OCI-LY1 (cell line): ENCODE results near the gene TEDC2.
A peak's percentile ranks its signal among the peaks of the same experiment; 100 is the strongest.
"Not testable (repeated sequence)": the region's sequence is repeated elsewhere in the genome, so short reads cannot be mapped to it uniquely, and the experiment has no call there.

Experiments used
- H2AFZ ChIP-seq: fragments of 200-600 bp; sonication (generic), shearing (Covaris generic); 2 replicates; pipeline ENCODE4 v1.6.0; 2014; ENCODE audit warnings: antibody characterized with exemption, mild to moderate bottlenecking, low read length
- H3F3A ChIP-seq: fragments of 200-600 bp; sonication (generic), shearing (Covaris generic); 2 replicates; pipeline ENCODE4 v1.6.0; 2014; ENCODE audit warnings: mild to moderate bottlenecking, antibody characterized with exemption, low read length, moderate library complexity; ENCODE audit not compliant: insufficient read depth
- H3K27ac ChIP-seq: fragments of 200-600 bp; sonication (generic); 2 replicates; pipeline ENCODE4 v1.5.1; 2014; ENCODE audit warnings: low read length, mixed run types, mild to moderate bottlenecking, low read depth; ENCODE audit not compliant: poor library complexity, severe bottlenecking
- H3K27me3 ChIP-seq: fragments of 200-600 bp; sonication (generic); 2 replicates; pipeline ENCODE4 v1.6.0; 2014; ENCODE audit warnings: antibody characterized with exemption, mild to moderate bottlenecking, low read length, moderate library complexity; ENCODE audit not compliant: insufficient read depth
- H3K36me3 ChIP-seq: fragments of 200-600 bp; sonication (generic); 2 replicates; pipeline ENCODE4 v1.6.1; 2014; ENCODE audit warnings: mild to moderate bottlenecking, antibody characterized with exemption, low read length, moderate library complexity, mixed read lengths; ENCODE audit not compliant: insufficient read depth
- H3K4me1 ChIP-seq: fragments of 200-600 bp; sonication (generic); 2 replicates; pipeline ENCODE4 v1.5.1; 2014; ENCODE audit warnings: mild to moderate bottlenecking, low read length, moderate library complexity; ENCODE audit not compliant: insufficient read depth, severe bottlenecking
- H3K4me2 ChIP-seq: fragments of 200-600 bp; sonication (generic), shearing (Covaris generic); 2 replicates; pipeline ENCODE4 v1.6.1; 2014; ENCODE audit warnings: low read length
- H3K4me3 ChIP-seq: fragments of 200-600 bp; sonication (generic); 2 replicates; pipeline ENCODE4 v1.5.1; 2014; ENCODE audit warnings: low read length, low read depth, mild to moderate bottlenecking, mixed read lengths; ENCODE audit not compliant: poor library complexity, severe bottlenecking
- H3K79me2 ChIP-seq: fragments of 200-600 bp; shearing (Covaris generic); 2 replicates; pipeline ENCODE4 v1.6.1; 2016; ENCODE audit warnings: mixed run types, low read length, mixed read lengths; ENCODE audit not compliant: insufficient read depth
- H3K9ac ChIP-seq: fragments of 200-600 bp; sonication (generic), shearing (Covaris generic); 2 replicates; pipeline ENCODE4 v1.6.1; 2014; ENCODE audit warnings: mild to moderate bottlenecking, low read length, mixed read lengths
- H3K9me2 ChIP-seq: fragments of 200-600 bp; sonication (generic), shearing (Covaris generic); 2 replicates; pipeline ENCODE4 v1.6.1; 2014; ENCODE audit warnings: low read depth, mild to moderate bottlenecking, low read length, mixed read lengths
- H3K9me3 ChIP-seq: fragments of 200-600 bp; shearing (Covaris generic); 2 replicates; pipeline ENCODE4 v1.6.1; 2014; ENCODE audit warnings: low read length, mixed read lengths
- H4K20me1 ChIP-seq: fragments of 200-600 bp; sonication (generic), shearing (Covaris generic); 2 replicates; pipeline ENCODE4 v1.6.0; 2016; ENCODE audit warnings: mild to moderate bottlenecking, low read length; ENCODE audit not compliant: insufficient read depth
- EZH2 ChIP-seq: fragments of 200-600 bp; sonication (generic), shearing (Covaris generic); IDR thresholded peaks from 2 replicates; pipeline ENCODE4 v1.8.0; 2017; ENCODE audit warnings: borderline replicate concordance, mixed run types, mild to moderate bottlenecking, antibody characterized with exemption, low read length, moderate library complexity, mixed read lengths
- TF ChIP-seq, protein P1 (sequence below): fragments of 200-600 bp; sonication (generic), shearing (Covaris generic); IDR thresholded peaks from 2 replicates; pipeline ENCODE4 v1.5.1; 2017; ENCODE audit warnings: mild to moderate bottlenecking, antibody characterized with exemption, low read length, moderate library complexity, mixed read lengths

The TEDC2 gene

DNA sequence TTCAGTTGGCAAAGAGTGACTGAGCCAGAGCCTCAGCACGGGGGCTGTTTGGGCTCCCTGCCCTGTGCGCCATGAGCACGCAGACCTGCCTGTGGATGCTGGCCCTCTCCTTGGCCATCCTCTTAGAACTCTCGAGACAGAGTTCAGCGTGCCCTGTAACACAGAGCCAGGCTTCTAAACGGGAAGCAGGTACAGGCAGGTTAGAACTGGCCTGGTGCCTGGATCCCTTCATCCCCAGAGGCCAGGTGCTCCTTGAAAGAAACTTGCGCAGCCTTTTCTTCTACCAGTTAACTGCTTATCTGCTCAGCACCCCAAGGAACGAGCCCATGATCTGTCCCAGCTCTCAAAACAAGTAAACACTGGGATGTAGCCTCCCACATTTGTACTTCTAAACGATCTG lies 23.8 kb upstream of the TEDC2 start:
- Histone ChIP-seq H3K9me3 (no peaks in the 10 kb centered on the region), H3K9me2 (no peaks in the 10 kb centered on the region), H3K79me2 (peaks cover 1% of the 10 kb centered on the region), H3K27ac (no peak overlapping the region), H3K4me1 (peaks cover 3% of the 10 kb centered on the region), H3K4me3 (no peak overlapping the region), H3K27me3 (no peaks in the 10 kb centered on the region), H3F3A (no peaks in the 10 kb centered on the region), H3K36me3 (peaks cover 89% of the 10 kb centered on the region), H3K9ac (no peak overlapping the region), H4K20me1 (no peaks in the 10 kb centered on the region), H2AFZ (no peak overlapping the region), H3K4me2 (no peak overlapping the region)
- TF ChIP-seq, protein P1, sequence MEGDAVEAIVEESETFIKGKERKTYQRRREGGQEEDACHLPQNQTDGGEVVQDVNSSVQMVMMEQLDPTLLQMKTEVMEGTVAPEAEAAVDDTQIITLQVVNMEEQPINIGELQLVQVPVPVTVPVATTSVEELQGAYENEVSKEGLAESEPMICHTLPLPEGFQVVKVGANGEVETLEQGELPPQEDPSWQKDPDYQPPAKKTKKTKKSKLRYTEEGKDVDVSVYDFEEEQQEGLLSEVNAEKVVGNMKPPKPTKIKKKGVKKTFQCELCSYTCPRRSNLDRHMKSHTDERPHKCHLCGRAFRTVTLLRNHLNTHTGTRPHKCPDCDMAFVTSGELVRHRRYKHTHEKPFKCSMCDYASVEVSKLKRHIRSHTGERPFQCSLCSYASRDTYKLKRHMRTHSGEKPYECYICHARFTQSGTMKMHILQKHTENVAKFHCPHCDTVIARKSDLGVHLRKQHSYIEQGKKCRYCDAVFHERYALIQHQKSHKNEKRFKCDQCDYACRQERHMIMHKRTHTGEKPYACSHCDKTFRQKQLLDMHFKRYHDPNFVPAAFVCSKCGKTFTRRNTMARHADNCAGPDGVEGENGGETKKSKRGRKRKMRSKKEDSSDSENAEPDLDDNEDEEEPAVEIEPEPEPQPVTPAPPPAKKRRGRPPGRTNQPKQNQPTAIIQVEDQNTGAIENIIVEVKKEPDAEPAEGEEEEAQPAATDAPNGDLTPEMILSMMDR: no peak
- no peak for TF ChIP-seq EZH2

DNA sequence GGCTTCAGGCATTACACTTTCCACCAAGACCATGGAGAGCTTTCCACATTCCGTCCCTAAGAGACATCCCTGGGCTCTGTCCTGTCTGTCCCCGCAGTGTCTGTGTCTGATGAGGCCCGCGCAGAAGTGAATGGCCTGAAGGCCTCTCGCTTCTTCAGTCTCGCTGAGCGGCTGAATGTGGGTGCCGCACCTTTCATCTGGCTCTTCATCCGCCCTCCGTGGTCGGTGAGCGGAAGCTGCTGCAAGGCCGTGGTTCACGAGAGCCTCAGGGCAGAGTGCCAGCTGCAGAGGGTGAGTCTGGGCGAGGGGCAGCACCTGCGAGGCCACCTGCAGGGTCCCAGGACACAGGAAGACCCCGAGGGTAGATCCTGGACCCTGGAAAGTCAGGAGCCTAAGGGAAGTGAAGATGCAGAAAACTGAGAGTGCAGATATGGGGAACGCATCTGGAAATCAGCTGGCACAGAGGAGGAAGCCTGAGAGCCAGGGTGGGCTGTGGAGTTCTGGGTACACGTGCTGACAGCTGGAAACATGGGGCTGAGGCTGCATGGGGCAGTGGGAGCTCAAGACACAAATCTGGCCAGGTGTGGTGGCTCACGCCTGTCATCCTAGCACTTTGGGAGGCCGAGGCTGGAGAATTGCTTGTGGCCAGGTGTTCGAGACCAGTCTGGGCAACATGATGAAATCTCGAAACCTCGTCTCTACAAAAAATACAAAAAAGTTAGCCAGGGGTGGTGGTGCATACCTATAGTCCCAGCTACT lies 22.7 kb upstream of the TEDC2 start:
- TF ChIP-seq, protein P1: no peak
- Histone ChIP-seq H3F3A (no peaks in the 10 kb centered on the region), H3K4me1 (no peaks in the 10 kb centered on the region), H3K4me3 (no peak overlapping the region), H3K79me2 (no peaks in the 10 kb centered on the region), H3K27me3 (no peaks in the 10 kb centered on the region), H3K9ac (no peak overlapping the region), H3K9me3 (no peaks in the 10 kb centered on the region), H3K27ac (no peak overlapping the region), H4K20me1 (no peaks in the 10 kb centered on the region), H3K9me2 (no peaks in the 10 kb centered on the region), H2AFZ (no peak overlapping the region), H3K4me2 (no peak overlapping the region), H3K36me3 (peaks cover 83% of the 10 kb centered on the region)

DNA sequence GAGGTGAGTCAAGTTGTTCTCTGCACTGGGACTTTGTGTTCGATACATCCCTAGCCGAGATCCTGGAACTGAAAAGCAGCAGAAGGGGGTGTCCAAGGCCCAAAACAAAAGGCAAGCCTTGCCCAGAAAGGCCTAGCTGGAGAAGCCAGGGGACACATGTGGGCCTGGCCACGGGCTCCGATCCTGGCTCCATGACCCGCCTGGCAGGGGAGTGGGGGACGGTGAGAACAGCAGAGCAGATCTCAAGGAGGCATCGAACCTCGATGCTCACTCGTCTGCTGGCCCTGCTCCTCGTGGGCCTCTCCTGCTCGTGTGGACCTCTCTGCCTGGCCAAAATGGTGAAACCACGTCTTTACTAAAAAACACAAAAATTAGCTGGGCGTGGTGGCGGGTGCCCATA lies 21.8 kb upstream of the TEDC2 start:
- no peak for TF ChIP-seq EZH2
- no peak overlapping the region for H3K4me2 ChIP-seq
- no peak overlapping the region for H3K9ac ChIP-seq
- no peaks in the 10 kb centered on the region for H3F3A ChIP-seq
- no peak overlapping the region for H3K4me3 ChIP-seq
- no peaks in the 10 kb centered on the region for H3K79me2 ChIP-seq
- H3K27ac ChIP-seq: no peak overlapping the region
- peaks cover 75% of the 10 kb centered on the region for H3K36me3 ChIP-seq
- H4K20me1 ChIP-seq: no peaks in the 10 kb centered on the region
- no peak overlapping the region for H2AFZ ChIP-seq
- H3K9me3 ChIP-seq: no peaks in the 10 kb centered on the region
- H3K4me1 ChIP-seq: no peaks in the 10 kb centered on the region
- H3K27me3 ChIP-seq: no peaks in the 10 kb centered on the region
- H3K9me2 ChIP-seq: no peaks in the 10 kb centered on the region

DNA sequence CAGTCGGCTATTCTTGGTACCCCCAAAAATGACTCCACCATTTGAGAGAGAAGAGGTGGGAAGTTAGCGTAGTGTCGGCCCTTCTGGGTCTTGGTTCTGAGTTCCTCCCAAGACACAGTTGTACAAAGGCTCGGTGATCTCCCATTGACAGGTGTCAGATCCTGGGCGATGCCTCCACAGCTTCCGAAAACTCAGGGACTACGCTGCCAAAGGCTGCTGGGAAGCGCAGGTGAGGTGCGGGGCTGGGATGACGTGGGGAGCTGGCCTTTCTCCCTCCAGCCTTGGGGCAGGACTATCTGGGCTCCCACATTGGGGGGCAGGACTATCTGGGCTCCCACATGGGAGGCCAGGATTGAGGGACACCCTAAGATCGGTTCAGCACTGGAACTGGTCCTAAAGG lies 20.3 kb upstream of the TEDC2 start:
- Histone ChIP-seq H3F3A (no peaks in the 10 kb centered on the region), H3K9me3 (no peaks in the 10 kb centered on the region), H3K9ac (no peak overlapping the region), H3K4me1 (no peaks in the 10 kb centered on the region), H3K27me3 (no peaks in the 10 kb centered on the region), H3K9me2 (no peaks in the 10 kb centered on the region), H3K79me2 (no peaks in the 10 kb centered on the region), H3K27ac (peak overlapping the region; percentile 37), H3K36me3 (peaks cover 77% of the 10 kb centered on the region), H3K4me3 (no peak overlapping the region), H4K20me1 (no peaks in the 10 kb centered on the region), H2AFZ (no peak overlapping the region), H3K4me2 (no peak overlapping the region)
- TF ChIP-seq, protein P1: no peak

DNA sequence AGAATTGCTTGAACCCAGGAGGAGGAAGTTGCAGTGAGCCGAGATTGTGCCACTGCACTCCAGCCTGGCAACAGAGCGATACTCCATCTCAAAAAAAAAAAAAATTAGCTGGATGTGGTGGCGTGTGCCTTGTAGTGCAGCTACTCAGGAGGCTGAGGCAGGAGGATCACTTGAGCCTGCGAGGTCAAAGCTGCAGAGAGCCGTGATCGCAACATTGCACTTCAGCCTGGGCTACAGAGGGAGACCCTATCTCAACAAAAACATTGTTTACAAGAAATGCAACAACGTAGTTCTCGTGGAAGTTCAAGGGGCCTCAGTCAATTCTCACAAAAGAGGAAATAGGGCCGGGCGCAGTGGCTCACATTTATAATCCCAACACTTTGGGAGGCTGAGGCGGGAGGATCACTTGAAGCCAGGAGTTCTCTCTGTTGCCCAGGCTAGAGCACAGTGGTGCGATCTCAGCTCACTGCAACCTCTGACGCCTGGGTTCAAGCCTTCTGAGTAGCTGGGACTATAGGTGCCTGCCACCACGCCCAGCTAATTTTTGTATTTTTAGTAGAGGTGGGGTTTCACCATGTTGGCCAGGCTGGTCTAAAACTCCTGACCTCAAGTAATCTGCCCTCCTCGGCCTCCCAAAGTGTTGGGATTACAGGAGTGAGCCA lies 18.6 kb upstream of the TEDC2 start:
- not testable (repeated sequence) for H3K4me2 ChIP-seq, H3F3A ChIP-seq, H3K9me3 ChIP-seq, H3K27ac ChIP-seq, H3K79me2 ChIP-seq, H3K4me3 ChIP-seq, H2AFZ ChIP-seq, H4K20me1 ChIP-seq, H3K9ac ChIP-seq, H3K4me1 ChIP-seq, H3K9me2 ChIP-seq, H3K27me3 ChIP-seq
- peaks cover 83% of the 10 kb centered on the region for H3K36me3 ChIP-seq
